ENCODE results near the gene ERMN. TPM values are rescaled to one million over a fixed set of nuclear protein-coding genes. Genes with fewer than 3 reads are reported as not detected.

ERMN gene
- total RNA-seq, 2 experiments from 2014 or later, result 0.87 to 1.3 TPM

GRCh38 chr2:157327200-157327599 is 1.6 kb upstream of the ERMN start:
- TF ChIP-seq CTCF (IDR thresholded peaks at IDR 0.05), result no peak
- no peaks in the 10 kb centered on the region for H3K9me3 Mint-ChIP-seq
- CTCF ChIA-PET, result interaction anchor here (0.6 to 16.6 kb wide), 50 partner anchors 10 to 427 kb away, joined by 3 to 246 read pairs (median 7); partner anchors contain the start of gene CYTIP
- H3K4me3 Mint-ChIP-seq, result peak overlapping the region; percentile 45
- no peaks in the 10 kb centered on the region for H3K27me3 Mint-ChIP-seq
- no peak for DNase-seq
- intact Hi-C loops (cut with micrococcal nuclease), result loop anchor here (5.0 kb wide), 1 partner anchor 85 kb away; no protein-coding TSS in a partner anchor
- H3K36me3 Mint-ChIP-seq (ENCODE audit: low read depth), result peaks cover 4% of the 10 kb centered on the region
- POLR2A ChIA-PET, result interaction anchor here (0.7 to 5.2 kb wide), 17 partner anchors 9 to 143 kb away, joined by 3 to 42 read pairs (median 5); partner anchors contain the start of gene CYTIP
- H3K27ac Mint-ChIP-seq, result peak overlapping the region; percentile 80
- H3K4me1 Mint-ChIP-seq (ENCODE audit: low read depth), result peaks cover 56% of the 10 kb centered on the region
- peak; percentile 28 for ATAC-seq

GRCh38 chr2:157326698-157327097 is 1.1 kb upstream of the ERMN start:
- H3K4me1 Mint-ChIP-seq (ENCODE audit: low read depth), result peaks cover 52% of the 10 kb centered on the region

GRCh38 chr2:157324331-157324843 is 1.2 kb downstream of the ERMN start:
- Mint-ChIP-seq H3K9me3 (no peaks in the 10 kb centered on the region), H3K27ac (no peak overlapping the region), H3K4me3 (no peak overlapping the region), H3K4me1 (ENCODE audit: low read depth) (peaks cover 37% of the 10 kb centered on the region), H3K27me3 (no peaks in the 10 kb centered on the region), H3K36me3 (ENCODE audit: low read depth) (peaks cover 13% of the 10 kb centered on the region)
- intact Hi-C loops (cut with micrococcal nuclease), result no loop called here
- POLR2A ChIA-PET, result interaction anchor here (0.9 to 5.2 kb wide), 5 partner anchors 21 to 119 kb away, joined by 3 to 26 read pairs (median 3); no protein-coding TSS in a partner anchor
- DNase-seq, result no peak
- CTCF ChIA-PET, result interaction anchor here (0.9 to 16.6 kb wide), 5 partner anchors 13 to 173 kb away, joined by 4 to 246 read pairs (median 55); no protein-coding TSS in a partner anchor
- no peak for ATAC-seq
- TF ChIP-seq CTCF (IDR thresholded peaks at IDR 0.05), result no peak

More at GRCh38 chr2:157326698-157327097, 1.1 kb upstream of the ERMN start:
- peaks cover 4% of the 10 kb centered on the region for H3K36me3 Mint-ChIP-seq (ENCODE audit: low read depth)
- DNase-seq (no peak), ATAC-seq (no peak)
- ChIA-PET CTCF (interaction anchor here (0.7 to 16.6 kb wide), 35 partner anchors 9 to 301 kb away, joined by 3 to 246 read pairs (median 9); no protein-coding TSS in a partner anchor), POLR2A (interaction anchor here (1.0 to 5.2 kb wide), 10 partner anchors 19 to 117 kb away, joined by 3 to 42 read pairs (median 6); no protein-coding TSS in a partner anchor)
- intact Hi-C loops (cut with micrococcal nuclease), result loop anchor here (5.0 kb wide), 1 partner anchor 86 kb away; no protein-coding TSS in a partner anchor
- no peak for TF ChIP-seq CTCF (IDR thresholded peaks at IDR 0.05)
- no peaks in the 10 kb centered on the region for H3K27me3 Mint-ChIP-seq
- H3K9me3 Mint-ChIP-seq, result no peaks in the 10 kb centered on the region
- peak overlapping the region; percentile 10 for H3K27ac Mint-ChIP-seq
- no peak overlapping the region for H3K4me3 Mint-ChIP-seq

- DNase-seq (no peak), ATAC-seq (no peak)
- intact Hi-C loops (cut with micrococcal nuclease), result no loop called here
- no peaks in the 10 kb centered on the region for H3K27me3 Mint-ChIP-seq
- ChIA-PET POLR2A (interaction anchor here (0.6 kb wide), 1 partner anchor 20 kb away, joined by 6 read pairs; no protein-coding TSS in a partner anchor), CTCF (interaction anchor here (6.4 to 16.6 kb wide), 2 partner anchors 15 to 18 kb away, joined by 131 to 246 read pairs; no protein-coding TSS in a partner anchor)
- H3K9me3 Mint-ChIP-seq, result peaks cover 2% of the 10 kb centered on the region
- no peak for TF ChIP-seq CTCF (IDR thresholded peaks at IDR 0.05)
- H3K4me3 Mint-ChIP-seq, result no peak overlapping the region
- H3K36me3 Mint-ChIP-seq (ENCODE audit: low read depth), result peaks cover 13% of the 10 kb centered on the region
- H3K27ac Mint-ChIP-seq, result no peak overlapping the region
- H3K4me1 Mint-ChIP-seq (ENCODE audit: low read depth), result peaks cover 24% of the 10 kb centered on the region
Measured at GRCh38 chr2:157322432-157322831, 3.2 kb downstream of the ERMN start.

- H3K27me3 Mint-ChIP-seq, result no peaks in the 10 kb centered on the region
- DNase-seq, result no peak
- peaks cover 2% of the 10 kb centered on the region for H3K9me3 Mint-ChIP-seq
- peaks cover 19% of the 10 kb centered on the region for H3K4me1 Mint-ChIP-seq (ENCODE audit: low read depth)
- no peak overlapping the region for H3K4me3 Mint-ChIP-seq
- CTCF ChIA-PET, result interaction anchor here (0.7 to 16.6 kb wide), 3 partner anchors 6 to 17 kb away, joined by 3 to 246 read pairs (median 79); partner anchors contain the start of gene ERMN
- no peak overlapping the region for H3K27ac Mint-ChIP-seq
- POLR2A ChIA-PET, result no interaction called here
- H3K36me3 Mint-ChIP-seq (ENCODE audit: low read depth), result peaks cover 13% of the 10 kb centered on the region
- ATAC-seq, result no peak
- intact Hi-C loops (cut with micrococcal nuclease), result no loop called here
- TF ChIP-seq CTCF (IDR thresholded peaks at IDR 0.05), result no peak
Measured at GRCh38 chr2:157321466-157321865, 4.2 kb downstream of the ERMN start.

All from activated CD8-positive, alpha-beta T cell treated with anti-CD3 and anti-CD28 coated beads for 36 hours (primary cell).